HG03354 (cell line): ENCODE data around the gene SH3BP5L.
"Not testable (repeated sequence)": the region's sequence is repeated elsewhere in the genome, so short reads cannot be mapped to it uniquely, and the experiment has no call there.

Experiments used
- ATAC-seq: cut with Tn5 transposase; IDR thresholded peaks from one replicate; pipeline ENCODE4 v1.9.1; 2021; ENCODE audit warnings: mild to moderate bottlenecking; ENCODE audit not compliant: unreplicated experiment, poor library complexity, severe bottlenecking

The SH3BP5L gene

DNA sequence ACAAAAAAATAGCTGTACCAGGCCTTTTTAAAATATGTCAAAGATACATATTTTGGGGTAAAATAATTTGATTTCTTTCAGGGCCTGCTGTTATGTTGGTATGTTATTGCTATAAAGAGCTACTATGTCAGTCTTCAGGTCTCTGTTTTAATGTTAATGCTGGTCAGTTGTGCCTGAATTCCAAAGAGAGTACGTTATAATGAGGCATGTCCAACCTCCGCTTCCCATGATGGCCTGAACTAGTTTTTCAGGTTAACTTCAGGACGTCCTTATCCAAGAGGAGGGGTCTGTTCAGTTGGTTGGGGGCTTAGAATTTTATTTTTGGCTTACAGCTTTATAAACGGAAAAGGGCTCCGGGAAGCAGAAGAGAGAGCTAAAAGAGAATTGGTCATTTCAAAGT is 35.3 kb downstream of the SH3BP5L start:
- ATAC-seq: no peak

GRCh38 chr1:248789337-248789736 is 36.4 kb downstream of the SH3BP5L start:
- not testable (repeated sequence) for ATAC-seq

- ATAC-seq: no peak
Observed at GRCh38 chr1:248788327-248788726, 37.4 kb downstream of the SH3BP5L start.

DNA sequence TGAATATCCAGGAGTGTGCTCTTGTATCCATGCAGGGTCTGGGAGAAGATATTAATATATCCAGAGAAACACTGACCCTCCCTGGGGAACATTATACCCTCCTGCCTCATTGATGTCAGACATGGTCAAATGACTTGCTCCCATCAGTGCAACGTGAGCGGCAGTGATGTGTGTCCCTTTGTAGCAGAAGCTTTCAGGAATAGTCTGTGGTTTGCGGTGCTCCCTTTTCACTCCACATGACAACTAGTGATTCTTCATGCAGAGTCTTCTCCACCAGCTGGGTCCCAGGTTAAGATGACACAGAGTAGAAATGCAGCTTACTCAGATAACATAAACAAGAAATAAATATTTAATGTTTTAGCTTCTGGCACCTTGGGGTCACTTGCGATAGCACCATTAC is 38.3 kb downstream of the SH3BP5L start:
- no peak for ATAC-seq

DNA sequence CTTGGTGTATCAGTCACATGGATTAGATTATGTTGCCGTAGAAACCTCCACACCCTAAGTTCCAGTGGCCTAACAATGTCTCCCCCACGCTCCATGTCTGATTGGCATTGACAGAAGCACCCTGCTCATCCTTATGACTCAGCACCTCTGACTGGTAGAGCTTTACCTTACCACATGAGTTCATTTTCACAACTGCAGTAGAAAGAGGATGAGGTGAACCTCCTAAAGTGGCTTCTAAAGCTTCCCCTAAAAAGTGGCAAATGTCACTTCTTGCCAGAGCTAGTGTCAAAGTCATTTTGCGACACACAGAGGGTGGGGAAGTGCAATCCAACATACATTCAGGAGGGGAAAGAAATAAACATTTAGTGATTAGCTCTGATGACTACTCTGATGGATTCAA is 39.6 kb downstream of the SH3BP5L start:
- peak; percentile 67 for ATAC-seq

DNA sequence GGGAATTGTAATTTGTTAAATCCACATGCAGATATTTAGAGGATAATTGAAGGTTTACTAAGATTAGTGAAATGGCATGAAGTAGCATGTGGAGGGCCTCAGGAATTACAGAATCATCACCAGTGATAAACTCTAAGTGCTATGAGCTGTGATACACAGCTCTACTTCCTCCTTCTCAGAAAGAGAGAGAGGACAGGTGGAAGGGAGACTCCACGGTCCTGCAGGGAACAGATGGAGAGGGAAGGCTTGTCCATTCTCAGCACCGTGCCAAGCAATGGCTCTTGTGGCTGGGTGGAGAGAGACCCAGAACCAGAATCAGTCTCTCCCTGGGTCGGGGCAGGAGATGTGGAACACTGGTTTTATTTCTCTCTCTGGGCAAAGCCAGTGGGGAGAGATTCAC is 42.3 kb downstream of the SH3BP5L start:
- ATAC-seq: no peak

DNA sequence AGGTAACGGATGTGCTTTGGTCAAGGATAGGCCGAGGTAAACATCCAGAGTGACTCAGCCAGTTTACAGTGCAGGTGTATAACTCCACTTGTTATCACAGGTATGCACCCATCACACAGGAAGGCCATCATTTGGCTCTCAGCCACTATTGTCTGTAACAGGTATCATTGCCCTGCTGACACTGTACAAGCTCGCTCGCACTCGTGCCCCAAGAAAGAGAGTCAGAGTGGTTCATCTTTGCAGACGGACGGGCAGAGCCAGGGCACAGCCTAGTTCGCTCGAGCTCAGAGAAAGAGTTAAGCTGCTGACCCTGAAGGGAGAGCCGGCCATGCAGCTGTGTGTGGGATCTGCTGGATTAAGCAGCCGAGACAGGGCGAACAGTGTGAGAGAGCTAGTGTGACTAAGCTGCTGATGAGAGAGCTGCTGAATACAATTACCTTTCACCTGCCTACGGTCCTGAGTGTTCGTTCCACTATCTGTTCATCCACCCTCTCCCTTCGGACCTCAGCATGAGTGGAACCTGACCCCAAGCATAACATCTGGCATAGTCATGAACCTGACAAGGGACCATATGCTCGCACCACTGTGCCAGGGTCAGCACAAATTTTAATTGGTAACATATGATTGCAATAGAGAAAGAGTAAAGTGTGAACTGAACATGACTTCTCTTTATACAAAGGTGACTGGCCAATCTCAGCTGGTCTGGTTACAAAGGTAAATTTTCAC is 43.1 kb downstream of the SH3BP5L start:
- ATAC-seq: no peak

DNA sequence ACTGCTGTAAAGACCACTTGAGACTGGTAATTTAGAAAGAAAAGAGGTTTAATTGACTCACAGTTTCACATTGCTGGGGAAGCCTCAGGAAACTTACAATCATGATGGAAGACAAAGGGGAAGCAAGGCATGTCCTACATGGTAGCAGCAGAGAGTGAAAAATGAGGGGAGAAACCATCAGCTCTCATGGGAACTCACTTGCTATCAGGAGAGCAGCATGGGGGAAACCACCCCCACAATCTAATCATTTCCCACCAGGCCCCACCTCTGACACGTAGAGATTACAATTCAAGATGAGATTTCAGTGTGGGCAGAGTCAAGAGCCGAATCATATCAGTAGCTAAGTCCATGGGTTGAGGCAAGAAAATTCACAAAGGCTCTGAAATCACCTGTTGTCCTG is 46.4 kb downstream of the SH3BP5L start:
- ATAC-seq: no peak

DNA sequence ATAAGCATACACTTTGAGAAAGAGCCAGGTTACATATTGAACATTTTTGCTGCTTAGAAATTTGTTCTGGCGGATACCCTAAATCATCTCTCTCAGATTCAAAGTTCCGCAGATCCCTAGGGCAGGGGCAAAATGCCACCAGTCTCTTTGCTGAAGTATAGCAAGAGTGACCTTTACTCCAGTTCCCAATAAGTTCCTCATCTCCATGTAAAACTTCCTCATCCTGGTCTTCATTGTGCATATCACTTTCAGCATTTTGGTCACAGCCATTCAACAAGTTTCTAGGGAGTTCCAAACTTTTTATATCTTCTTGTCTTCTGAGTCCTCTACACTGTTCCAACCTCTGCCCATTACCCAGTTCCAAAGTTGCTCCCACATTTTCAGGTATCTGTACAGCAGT is 46.8 kb downstream of the SH3BP5L start:
- ATAC-seq: no peak

DNA sequence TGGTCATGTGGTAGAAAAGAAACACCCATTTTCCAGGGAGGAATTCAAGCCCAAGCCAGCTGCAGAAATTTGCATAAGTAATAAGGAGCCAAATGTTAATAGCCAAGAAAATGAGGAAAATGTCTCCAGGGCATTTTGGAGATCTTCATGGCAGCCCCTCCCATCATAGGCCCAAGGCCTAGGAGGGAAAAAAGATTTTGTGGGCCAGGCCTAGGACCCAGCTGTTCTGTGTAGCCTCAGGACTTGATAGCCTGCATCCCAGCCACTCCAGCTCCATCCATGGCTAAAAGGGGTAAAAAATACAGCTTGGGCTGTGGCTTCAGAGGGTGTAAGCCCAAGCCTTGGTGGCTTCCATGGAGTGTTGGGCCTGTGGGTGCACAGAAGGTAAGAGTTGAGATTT is 48.7 kb downstream of the SH3BP5L start:
- no peak for ATAC-seq

- ATAC-seq: no peak
Observed at GRCh38 chr1:248775441-248775840, 50.3 kb downstream of the SH3BP5L start.
